ENCODE data around the gene MRPS21. TPM values are rescaled to one million over a fixed set of nuclear protein-coding genes. Genes with fewer than 3 reads are reported as not detected.

MRPS21 gene
- total RNA-seq, 6 experiments from 2014 or later: 22.9 to 30.5 (median 25.0) TPM

DNA sequence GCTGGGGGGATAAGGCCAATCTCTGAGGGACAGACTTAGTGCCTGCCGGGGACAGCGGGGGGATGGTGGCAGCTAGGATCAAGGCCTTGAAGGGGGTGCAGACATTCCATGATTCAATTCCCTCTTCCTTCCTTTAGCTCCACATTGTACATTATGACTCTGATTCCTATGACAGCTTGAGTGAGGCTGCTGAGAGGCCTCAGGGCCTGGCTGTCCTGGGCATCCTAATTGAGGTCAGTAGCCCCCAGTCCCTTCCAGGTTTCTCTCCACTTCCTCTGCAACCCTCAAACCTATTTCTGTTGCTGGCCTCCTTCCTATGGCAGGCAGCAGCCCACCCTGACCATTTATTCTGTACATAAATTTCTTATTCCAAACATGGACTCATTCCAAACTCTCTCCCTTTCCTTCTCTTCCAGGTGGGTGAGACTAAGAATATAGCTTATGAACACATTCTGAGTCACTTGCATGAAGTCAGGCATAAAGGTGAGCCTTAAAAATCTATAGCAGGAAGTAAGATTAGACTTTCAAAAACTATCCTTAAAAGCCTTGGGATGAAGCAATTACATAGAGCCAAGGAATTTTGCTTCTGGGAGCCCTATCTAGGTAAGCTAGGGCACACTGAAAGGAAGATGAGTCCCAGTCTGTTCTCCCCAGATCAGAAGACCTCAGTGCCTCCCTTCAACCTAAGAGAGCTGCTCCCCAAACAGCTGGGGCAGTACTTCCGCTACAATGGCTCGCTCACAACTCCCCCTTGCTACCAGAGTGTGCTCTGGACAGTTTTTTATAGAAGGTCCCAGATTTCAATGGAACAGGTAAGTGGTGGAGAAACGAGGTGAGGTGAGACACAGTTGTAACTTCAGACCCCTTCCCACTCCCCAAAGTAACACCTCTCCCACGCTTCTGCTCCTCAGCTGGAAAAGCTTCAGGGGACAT is 31.0 kb upstream of the MRPS21 start:
- ATAC-seq (no peak), DNase-seq (no peak)
- H3K9me3 ChIP-seq: no peaks in the 10 kb centered on the region
- H3K4me1 ChIP-seq: peaks cover 0 to 44% (median 14%) of the 10 kb centered on the region in 4 donors
- no peak for TF ChIP-seq POLR2A (IDR thresholded peaks at IDR 0.05)
- TF ChIP-seq, protein P1, sequence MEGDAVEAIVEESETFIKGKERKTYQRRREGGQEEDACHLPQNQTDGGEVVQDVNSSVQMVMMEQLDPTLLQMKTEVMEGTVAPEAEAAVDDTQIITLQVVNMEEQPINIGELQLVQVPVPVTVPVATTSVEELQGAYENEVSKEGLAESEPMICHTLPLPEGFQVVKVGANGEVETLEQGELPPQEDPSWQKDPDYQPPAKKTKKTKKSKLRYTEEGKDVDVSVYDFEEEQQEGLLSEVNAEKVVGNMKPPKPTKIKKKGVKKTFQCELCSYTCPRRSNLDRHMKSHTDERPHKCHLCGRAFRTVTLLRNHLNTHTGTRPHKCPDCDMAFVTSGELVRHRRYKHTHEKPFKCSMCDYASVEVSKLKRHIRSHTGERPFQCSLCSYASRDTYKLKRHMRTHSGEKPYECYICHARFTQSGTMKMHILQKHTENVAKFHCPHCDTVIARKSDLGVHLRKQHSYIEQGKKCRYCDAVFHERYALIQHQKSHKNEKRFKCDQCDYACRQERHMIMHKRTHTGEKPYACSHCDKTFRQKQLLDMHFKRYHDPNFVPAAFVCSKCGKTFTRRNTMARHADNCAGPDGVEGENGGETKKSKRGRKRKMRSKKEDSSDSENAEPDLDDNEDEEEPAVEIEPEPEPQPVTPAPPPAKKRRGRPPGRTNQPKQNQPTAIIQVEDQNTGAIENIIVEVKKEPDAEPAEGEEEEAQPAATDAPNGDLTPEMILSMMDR (IDR thresholded peaks at IDR 0.05): no peak
- H3K36me3 ChIP-seq: peaks cover 0 to 31% (median 8%) of the 10 kb centered on the region in 4 donors
- no peak overlapping the region for H3K4me3 ChIP-seq
- intact Hi-C loops (cut with DNase I): no loop called here
- no peaks in the 10 kb centered on the region for H3K27me3 ChIP-seq
- 80% methylated on average over 4 of the region's 6 CpGs for WGBS (ENCODE audit: insufficient coverage, low coverage, low lambda C conversion rate, missing lambda C conversion rate)
- no peak overlapping the region for H3K27ac ChIP-seq

DNA sequence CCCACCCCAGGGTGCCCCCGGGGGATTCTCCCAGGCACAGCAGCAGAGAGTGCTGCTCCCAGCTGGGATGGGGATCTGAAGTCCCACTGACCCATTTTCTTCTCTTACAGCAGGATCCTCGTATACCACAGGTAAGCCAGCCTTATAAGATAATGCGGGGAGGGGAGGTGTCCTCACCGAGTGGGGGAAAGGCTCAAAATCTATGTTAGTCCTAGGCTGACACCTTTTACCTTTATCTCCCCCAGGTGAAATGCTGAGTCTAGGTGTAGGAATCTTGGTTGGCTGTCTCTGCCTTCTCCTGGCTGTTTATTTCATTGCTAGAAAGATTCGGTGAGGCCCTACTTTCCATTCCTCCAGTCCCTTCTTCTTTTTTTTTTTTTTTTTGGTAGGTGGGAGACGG is 30.1 kb upstream of the MRPS21 start:
- Histone ChIP-seq H3K4me1 (peaks cover 0 to 39% (median 11%) of the 10 kb centered on the region in 4 donors), H3K27ac (no peak overlapping the region)

DNA sequence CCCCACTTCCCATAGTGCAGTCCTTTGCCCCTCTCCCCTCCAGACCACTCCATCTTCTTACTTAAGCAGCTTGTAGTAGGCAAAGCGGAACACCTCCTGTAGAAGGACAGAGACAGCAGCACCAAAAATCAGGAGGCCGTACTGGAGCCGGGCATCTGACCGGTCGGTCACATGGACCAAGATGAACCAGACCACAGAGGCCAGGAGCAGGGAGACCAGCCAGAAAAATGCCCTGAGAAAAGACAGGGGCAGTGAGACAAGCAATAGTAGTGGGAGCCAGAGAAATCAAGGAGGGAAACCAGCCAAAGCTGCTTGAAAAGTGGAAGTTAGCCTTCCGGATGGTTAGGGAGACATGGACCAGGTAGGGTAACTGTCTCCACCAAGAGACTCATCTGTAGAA is 25.8 kb upstream of the MRPS21 start:
- Histone ChIP-seq H3K4me1 (peaks cover 0 to 12% (median 4%) of the 10 kb centered on the region in 4 donors), H3K4me3 (peak overlapping the region; percentile 80 to 87 (median 83)), H3K36me3 (peaks cover 0 to 31% (median 8%) of the 10 kb centered on the region in 4 donors), H3K9me3 (no peaks in the 10 kb centered on the region), H3K27ac (peak overlapping the region; percentile 90 to 95 (median 91)), H3K27me3 (no peaks in the 10 kb centered on the region)
- DNase-seq (peak in 1 of 3 donors; percentile 52), ATAC-seq (peak in 1 of 4 donors; percentile 1)
- intact Hi-C loops (cut with DNase I): no loop called here
- 15% methylated on average over 6 of the region's 6 CpGs for WGBS (ENCODE audit: insufficient coverage, low coverage, low lambda C conversion rate, missing lambda C conversion rate)
- no peak for TF ChIP-seq POLR2A (IDR thresholded peaks at IDR 0.05)
- TF ChIP-seq, protein P1 (IDR thresholded peaks at IDR 0.05): no peak

More for the DNA sequence above, 30.1 kb upstream of the MRPS21 start:
- ATAC-seq (no peak), DNase-seq (no peak)
- no peaks in the 10 kb centered on the region for H3K9me3 ChIP-seq
- intact Hi-C loops (cut with DNase I): no loop called here
- H3K27me3 ChIP-seq: no peaks in the 10 kb centered on the region
- 85% methylated on average over 2 of the region's 6 CpGs for WGBS (ENCODE audit: insufficient coverage, low coverage, low lambda C conversion rate, missing lambda C conversion rate)
- no peak for TF ChIP-seq POLR2A (IDR thresholded peaks at IDR 0.05)
- TF ChIP-seq, protein P1 (IDR thresholded peaks at IDR 0.05): no peak
- H3K4me3 ChIP-seq: no peak overlapping the region
- H3K36me3 ChIP-seq: peaks cover 0 to 31% (median 8%) of the 10 kb centered on the region in 4 donors

DNA sequence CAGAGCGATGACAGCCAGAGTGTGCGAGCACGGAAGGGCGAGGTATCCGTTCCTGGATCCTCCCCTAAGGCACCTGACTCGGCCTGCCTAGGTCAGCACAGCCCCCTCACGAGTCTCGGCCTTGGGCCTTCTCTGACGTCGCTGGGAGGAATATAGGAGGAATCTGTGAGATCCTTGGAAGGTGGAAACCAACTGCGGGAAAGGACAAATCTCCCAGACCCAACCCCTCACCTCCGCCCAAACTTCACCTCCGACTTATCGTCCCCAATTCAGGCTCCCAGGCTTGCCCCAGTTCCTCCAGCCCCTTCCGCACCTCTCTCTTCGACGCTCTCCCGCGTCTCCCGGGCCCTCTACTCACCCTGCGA is 25.3 kb upstream of the MRPS21 start:
- Histone ChIP-seq H3K4me3 (peak overlapping the region; percentile 80 to 87 (median 83)), H3K9me3 (no peaks in the 10 kb centered on the region), H3K4me1 (peaks cover 0 to 12% (median 4%) of the 10 kb centered on the region in 4 donors), H3K27me3 (no peaks in the 10 kb centered on the region), H3K36me3 (peaks cover 0 to 31% (median 8%) of the 10 kb centered on the region in 4 donors), H3K27ac (peak overlapping the region; percentile 90 to 95 (median 91))
- ATAC-seq (peak; percentile 45 to 57 (median 54)), DNase-seq (peak; percentile 50 to 66 (median 57))
- intact Hi-C loops (cut with DNase I): no loop called here
- 2% methylated on average over 17 of the region's 21 CpGs for WGBS (ENCODE audit: insufficient coverage, low coverage, low lambda C conversion rate, missing lambda C conversion rate)
- no peak for TF ChIP-seq POLR2A (IDR thresholded peaks at IDR 0.05)
- TF ChIP-seq, protein P1 (IDR thresholded peaks at IDR 0.05): no peak
